GM13977 (cell line): Measurements from ENCODE around the gene LTBP1.

Experiments used
- DNase-seq: peaks from one replicate; pipeline ENCODE4 v3.0.0; 2012; ENCODE audit warnings: low spot score
- CTCF ChIP-seq: IDR thresholded peaks from 2 replicates; pipeline ENCODE4 v1.5.1; 2012; ENCODE audit warnings: mild to moderate bottlenecking, control low read depth; ENCODE audit not compliant: insufficient read depth; ENCODE audit errors: extremely low read depth, missing control alignments
- in situ Hi-C: fragments of 300-500 bp; cut with MboI; formaldehyde crosslinking; loops from one replicate; pipeline ENCODE4 v1.12.0; 2022; ENCODE audit warnings: low sequenced_read_pairs, low pct_unique_long_range_greater_than_20kb, mixed read lengths, inconsistent platforms; ENCODE audit not compliant: unreplicated experiment

Gene LTBP1

GRCh38 chr2:32931519-32931918 lies 15.2 kb upstream of the LTBP1 start:
- no peak for DNase-seq
- in situ Hi-C loops, result no loop called here
- no peak for TF ChIP-seq CTCF

- DNase-seq, result no peak
- in situ Hi-C loops, result no loop called here
- TF ChIP-seq CTCF, result no peak
Measured at GRCh38 chr2:32931945-32932709, 14.6 kb upstream of the LTBP1 start.

GRCh38 chr2:32932825-32933755 lies 13.7 kb upstream of the LTBP1 start:
- in situ Hi-C loops, result no loop called here
- TF ChIP-seq CTCF, result no peak
- DNase-seq, result no peak

GRCh38 chr2:32933756-32934095 lies 13.0 kb upstream of the LTBP1 start:
- in situ Hi-C loops, result no loop called here
- no peak for DNase-seq

GRCh38 chr2:32937602-32938448 lies 8.9 kb upstream of the LTBP1 start:
- no peak for TF ChIP-seq CTCF
- in situ Hi-C loops, result no loop called here
- DNase-seq, result no peak

More at GRCh38 chr2:32933756-32934095, 13.0 kb upstream of the LTBP1 start:
- no peak for TF ChIP-seq CTCF

- no peak for DNase-seq
- TF ChIP-seq CTCF, result no peak
- in situ Hi-C loops, result no loop called here
Measured at GRCh38 chr2:32938934-32939333, 7.8 kb upstream of the LTBP1 start.
